ENCODE results near the gene PCDHB7.
"Not testable (repeated sequence)": the region's sequence is repeated elsewhere in the genome, so short reads cannot be mapped to it uniquely, and the experiment has no call there.

DNA sequence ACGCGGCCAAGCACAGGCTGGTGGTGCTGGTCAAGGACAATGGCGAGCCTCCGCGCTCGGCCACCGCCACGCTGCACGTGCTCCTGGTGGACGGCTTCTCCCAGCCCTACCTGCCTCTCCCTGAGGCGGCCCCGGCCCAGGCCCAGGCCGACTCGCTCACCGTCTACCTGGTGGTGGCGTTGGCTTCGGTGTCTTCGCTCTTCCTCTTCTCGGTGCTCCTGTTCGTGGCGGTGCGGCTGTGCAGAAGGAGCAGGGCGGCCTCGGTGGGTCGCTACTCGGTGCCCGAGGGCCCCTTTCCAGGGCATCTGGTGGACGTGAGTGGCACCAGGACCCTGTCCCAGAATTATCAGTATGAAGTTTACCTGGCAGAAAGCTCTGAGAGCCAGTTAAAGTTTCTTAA lies 14.5 kb upstream of the PCDHB7 start:
- TF ChIP-seq, protein P1, sequence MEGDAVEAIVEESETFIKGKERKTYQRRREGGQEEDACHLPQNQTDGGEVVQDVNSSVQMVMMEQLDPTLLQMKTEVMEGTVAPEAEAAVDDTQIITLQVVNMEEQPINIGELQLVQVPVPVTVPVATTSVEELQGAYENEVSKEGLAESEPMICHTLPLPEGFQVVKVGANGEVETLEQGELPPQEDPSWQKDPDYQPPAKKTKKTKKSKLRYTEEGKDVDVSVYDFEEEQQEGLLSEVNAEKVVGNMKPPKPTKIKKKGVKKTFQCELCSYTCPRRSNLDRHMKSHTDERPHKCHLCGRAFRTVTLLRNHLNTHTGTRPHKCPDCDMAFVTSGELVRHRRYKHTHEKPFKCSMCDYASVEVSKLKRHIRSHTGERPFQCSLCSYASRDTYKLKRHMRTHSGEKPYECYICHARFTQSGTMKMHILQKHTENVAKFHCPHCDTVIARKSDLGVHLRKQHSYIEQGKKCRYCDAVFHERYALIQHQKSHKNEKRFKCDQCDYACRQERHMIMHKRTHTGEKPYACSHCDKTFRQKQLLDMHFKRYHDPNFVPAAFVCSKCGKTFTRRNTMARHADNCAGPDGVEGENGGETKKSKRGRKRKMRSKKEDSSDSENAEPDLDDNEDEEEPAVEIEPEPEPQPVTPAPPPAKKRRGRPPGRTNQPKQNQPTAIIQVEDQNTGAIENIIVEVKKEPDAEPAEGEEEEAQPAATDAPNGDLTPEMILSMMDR (conservative IDR thresholded peaks at IDR 0.05; ENCODE audit: low read length), result not testable (repeated sequence)
- not testable (repeated sequence) for TF ChIP-seq EZH2phosphoT487 (IDR thresholded peaks at IDR 0.05; ENCODE audit: borderline replicate concordance, low read depth, low read length)

All from OCI-LY7 (cell line).